ENCODE results near the gene SLC66A2.
"Not testable (repeated sequence)": the region's sequence is repeated elsewhere in the genome, so short reads cannot be mapped to it uniquely, and the experiment has no call there.

SLC66A2 gene

DNA sequence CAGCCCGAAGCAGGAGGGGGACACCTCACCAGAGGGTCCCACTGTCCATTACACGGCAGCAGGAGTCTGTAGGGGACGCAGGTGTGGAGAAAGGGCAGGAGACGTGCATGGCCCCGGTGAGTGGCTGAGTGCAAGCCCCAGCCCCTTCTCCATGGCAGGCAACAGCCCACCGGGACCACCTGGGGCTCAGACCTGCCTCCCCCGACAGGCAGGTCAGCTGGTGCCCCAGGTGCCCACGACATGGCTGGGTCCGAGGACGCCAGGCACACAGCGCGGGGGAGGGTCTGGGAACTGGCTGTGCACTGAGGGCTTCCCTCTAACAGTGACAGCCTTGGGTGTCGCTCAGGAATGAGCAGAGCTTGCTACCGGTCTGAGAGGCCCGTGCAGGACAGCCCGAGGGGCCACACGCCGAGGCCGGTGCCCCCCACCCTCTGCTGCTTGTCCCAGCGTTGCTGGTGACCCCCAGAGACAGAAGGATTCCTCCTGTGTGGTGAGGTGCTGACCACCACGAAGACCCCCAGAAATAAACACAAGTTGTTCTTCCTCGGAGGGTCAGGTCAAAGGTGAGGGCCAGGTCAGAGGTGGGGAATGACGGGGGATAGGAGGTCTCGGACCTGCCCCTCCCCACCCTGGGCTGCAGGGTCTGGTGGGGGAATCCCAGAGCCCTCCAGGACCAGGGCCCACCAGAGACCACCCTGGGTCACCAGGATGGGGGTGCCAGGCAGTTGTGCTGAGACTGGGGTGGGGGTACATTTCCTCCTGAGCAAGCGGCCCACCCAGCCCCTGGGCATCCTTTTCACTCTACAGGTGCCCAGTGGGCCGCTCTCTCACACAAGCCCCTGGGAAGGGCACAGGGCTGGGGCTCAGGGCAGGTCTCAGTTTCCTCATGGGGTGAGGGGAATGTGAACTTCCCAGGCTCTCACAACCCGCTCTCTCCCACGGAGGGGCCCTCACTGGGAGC lies 50.6 kb downstream of the SLC66A2 start:
- FAIRE-seq: no peak

- no peak for FAIRE-seq
Observed at GRCh38 chr18:79899609-79900445, 51.6 kb downstream of the SLC66A2 start.

GRCh38 chr18:79898952-79899608 lies 52.4 kb downstream of the SLC66A2 start:
- no peak for FAIRE-seq

DNA sequence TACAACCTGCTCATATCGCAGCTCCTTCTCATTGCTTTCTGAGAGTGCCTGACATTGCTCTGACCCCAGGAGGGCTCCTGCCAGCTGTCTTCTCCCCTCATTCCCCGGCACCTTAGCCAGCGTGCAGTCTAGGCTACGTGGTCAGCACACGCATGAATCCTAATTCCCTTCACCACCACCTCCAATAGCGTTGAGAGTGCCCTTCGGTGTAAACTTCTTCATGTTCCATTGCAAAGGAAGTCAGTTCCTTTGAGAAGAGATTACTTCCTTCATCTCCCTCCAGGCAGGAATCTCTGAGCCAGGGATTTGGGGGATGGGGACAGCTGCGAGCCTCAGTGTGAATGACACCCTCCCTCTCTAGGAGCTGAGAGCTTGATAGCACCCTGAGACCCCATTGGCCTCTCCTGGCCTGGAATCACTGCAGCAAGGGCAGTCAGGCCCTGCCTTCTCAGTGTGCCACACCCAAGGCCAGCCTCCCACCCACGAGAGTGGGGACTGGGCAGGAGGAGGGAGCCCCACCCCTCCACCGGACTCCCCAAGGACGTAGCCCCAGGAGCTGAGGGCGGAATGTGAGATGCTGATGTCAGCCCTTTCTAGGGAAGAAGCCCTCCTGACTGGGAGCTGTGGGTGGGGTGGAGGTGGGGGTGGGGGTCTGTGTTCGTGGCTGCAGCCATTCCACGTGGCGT lies 53.4 kb downstream of the SLC66A2 start:
- no peak for FAIRE-seq

GRCh38 chr18:79896738-79897137 lies 54.7 kb downstream of the SLC66A2 start:
- FAIRE-seq: no peak

- FAIRE-seq: no peak
Observed at GRCh38 chr18:79890674-79891073, 60.8 kb downstream of the SLC66A2 start.

- FAIRE-seq: no peak
Observed at GRCh38 chr18:79889569-79889968, 61.9 kb downstream of the SLC66A2 start.

GRCh38 chr18:79888016-79888415 lies 63.4 kb downstream of the SLC66A2 start:
- FAIRE-seq: no peak

DNA sequence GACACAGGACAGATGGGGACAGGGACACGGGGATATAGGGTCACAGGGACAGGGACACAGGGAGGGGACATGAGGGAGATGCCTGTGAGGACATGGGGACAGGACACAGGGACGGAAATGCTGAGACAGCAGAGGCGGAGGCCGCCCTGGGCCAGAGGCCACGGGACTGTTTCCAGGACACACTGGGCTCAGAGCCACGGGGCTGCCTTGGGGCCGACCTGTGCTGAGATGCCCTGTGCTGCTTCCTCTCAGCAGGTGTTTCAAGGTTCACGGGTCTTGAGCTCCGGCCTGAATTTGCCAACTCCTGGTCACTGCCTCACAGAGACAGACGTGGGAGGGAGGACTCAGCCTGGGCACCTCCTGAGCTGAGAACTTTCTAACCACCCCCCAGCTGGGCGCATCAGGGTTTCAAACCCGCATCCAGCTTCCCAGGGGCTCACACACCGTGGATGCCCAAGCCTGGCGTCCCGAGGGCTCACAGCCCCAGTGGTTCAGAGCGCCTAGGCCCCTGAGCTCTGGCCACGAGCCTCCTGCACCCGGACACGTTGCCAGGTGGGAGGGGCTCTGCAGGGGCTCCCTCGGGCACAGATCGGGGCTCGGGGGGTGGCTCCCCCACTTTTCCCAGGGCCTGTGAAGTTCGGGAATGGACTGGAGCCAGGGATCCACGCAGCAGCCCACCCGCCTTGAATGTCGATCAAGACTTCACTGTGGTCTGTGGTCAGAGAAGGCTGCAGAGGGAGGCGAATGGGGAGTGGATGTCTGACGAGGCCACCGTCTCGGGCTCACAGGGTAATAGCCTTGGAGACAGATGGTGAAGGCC lies 64.1 kb downstream of the SLC66A2 start:
- FAIRE-seq: no peak

- no peak for FAIRE-seq
Observed at GRCh38 chr18:79884963-79885728, 66.3 kb downstream of the SLC66A2 start.

DNA sequence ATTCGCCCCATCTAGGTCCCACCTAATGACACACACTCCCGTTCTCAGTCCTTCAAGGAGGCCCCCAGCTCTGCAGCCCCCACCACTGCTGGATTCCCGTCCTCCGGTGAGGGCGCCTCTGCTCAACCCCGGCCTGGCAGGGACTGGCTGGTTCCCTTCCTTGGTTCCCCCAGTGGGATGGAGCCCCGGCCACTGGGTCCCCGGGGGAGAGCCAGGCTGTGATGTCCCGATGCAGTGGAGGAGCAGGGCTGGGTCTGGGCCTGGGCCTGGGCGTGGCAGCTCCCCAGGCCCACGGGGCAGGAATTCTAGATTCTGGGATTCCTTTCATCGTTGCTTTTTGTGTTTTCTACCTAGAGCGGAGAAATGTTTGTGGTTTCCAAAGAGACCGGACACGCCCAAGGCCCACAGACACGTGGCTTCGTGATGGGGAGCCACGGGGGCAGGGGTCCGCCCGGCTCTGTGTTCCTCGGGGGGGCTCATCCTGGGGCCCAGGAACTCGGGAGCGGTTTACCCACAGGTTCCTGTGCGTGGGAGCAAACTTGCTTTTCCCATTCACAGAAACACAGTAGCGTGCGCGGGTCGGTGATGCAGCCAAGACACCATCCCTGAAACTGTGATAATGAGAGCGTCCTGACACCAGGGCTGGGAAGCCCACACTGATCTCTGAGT lies 67.0 kb downstream of the SLC66A2 start:
- no peak for FAIRE-seq

DNA sequence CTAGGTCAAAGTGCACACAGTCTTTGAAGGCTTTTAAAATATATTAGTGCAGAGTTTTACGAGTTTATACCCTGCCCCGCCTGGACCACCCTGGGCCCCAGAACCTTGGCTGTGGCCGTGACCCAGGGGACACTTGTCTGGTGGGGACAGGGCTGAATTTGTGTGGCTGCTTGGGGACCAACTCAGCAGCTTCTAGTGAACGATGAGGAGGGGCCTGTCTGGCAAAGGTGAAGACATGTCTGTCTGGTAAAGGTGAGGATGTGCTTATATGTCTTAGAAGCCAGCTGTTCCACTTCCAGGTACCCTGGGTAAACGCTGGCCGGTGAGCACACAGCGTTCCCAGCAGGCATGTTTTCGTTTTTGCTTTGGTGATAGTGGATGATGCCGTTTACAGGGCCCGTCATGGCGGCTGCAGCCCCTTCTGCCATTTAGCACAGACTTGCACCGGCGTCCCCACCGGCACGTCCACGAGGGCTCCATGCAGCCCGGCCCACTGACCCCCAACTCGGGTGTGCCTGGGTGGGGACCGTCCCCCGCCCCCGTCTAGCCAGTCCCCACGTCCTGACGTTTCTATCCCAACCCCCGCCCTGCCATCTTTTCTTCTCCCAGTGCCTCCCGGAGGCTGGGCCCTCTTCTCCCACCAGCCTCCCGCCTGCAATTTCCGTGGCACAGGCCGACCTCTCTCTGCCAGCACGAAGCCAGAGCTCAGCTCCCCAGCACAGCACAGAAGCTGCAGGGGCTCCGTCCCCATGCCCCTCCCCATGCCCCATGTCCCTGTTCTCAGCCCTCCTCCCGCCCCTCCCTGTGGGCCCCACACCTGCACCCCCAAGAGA lies 67.8 kb downstream of the SLC66A2 start:
- FAIRE-seq: no peak

DNA sequence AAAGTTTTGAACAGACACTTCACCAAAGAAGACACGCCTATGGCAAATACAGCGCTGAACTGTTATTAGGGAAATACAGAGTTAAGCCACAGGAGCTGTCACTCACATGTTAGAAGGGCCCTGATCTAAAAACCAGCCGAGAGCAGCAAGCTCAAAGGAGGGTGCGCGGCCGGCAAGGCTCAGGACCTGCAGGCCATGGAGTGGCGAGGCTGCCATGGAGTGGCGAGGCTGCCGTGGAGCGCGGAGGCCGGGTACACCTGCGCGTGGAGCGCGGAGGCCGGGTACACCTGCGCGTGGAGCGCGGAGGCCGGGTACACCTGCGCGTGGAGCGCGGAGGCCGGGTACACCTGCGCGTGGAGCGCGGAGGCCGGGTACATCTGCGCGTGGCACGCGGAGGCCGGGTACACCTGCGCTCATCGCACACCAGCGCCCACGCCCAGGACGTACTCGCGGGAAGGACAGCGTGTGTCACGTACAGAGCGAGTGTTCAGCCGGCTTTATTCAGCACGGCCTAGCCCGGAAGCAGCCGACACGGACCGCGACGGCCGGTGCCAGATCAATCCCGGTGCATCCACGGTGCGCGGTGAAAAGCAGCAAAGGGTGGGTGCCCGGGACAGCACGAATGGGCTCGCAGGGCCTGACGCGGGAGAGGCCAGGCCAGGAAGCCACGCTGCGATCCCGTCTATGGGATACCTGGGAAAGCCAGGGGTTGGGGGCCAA lies 68.8 kb downstream of the SLC66A2 start:
- FAIRE-seq: no peak

DNA sequence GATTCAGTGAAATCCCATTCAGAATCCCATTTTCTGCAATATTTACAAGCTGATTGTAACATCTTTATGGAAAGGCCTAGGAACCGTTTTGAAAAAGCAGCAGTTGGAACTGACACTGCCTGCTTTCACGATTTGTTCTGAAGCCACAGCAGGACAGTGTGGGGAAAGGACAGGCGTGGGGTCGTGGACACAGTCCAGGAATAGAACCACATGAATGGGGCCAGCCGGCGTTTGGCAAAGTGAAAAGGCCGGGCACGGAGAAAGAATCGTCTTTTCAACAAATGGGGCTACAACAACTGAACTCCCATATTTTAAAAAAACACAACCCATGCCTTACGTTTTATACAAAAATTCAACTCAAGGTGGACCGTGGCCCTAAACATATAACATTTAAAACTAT lies 69.8 kb downstream of the SLC66A2 start:
- FAIRE-seq: no peak

DNA sequence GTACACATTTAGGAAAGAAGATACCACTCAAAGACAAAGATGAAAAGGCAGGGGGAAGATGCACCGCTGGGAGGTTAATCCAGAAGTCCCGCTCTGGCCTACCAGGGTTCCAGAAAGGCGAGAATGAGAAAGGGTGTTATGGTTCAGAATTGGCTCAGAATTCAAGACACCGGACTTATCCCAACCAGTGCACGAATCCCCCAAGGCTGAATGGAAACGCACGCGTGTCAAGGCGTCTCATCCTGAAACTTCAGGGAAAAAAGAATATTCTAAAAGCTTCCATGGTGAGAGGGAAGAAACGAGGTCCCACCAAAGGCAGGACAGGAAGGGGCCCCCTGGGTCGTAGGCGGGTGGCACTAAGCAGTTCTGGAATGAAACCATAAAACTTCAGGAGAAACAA lies 71.9 kb downstream of the SLC66A2 start:
- no peak for FAIRE-seq

DNA sequence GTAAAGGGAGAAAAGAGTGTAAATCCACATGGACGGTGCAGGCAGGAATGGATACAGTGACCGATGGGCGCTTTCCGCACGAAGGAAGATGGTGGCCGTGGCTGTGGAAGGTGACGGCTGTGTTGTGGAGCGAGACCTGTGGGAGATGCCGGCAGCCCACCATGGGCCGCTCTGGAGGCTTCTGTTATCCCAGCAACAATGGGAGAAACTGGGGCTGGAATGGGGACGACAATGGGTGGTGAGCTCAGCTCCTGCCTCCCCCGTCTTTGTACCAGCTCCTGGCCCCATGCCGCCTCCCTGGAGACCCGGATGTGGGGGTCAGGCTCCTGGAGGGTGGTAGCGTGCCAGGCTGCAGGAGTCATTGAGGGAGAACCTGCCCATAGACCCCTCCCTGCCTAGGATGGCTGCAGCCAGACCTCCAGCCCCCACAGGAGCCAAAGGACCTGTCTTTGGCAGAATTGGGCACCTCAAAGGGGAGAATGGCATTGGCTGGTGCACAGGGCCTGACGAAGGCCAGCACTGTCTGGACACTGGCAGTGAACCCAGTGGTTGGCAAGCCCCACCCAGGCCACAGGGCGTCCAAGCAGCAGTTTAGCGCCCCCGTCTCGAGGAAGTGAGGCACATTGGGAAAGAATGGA lies 72.6 kb downstream of the SLC66A2 start:
- no peak for FAIRE-seq

DNA sequence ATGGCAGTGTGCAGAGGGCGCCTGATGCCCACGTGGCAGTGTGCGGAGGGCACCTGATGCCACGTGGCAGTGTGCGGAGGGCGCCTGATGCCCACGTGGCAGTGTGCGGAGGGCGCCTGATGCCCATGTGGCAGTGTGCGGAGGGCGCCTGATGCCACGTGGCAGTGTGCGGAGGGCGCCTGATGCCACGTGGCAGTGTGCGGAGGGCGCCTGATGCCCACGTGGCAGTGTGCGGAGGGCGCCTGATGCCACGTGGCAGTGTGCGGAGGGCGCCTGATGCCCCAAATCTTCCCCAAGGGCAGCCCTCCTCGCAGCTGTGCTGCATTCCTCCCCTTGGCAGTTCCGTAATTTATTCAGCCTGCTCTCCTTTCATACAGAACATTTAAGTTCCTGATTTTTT lies 73.2 kb downstream of the SLC66A2 start:
- not testable (repeated sequence) for FAIRE-seq
